ENCODE measurements around the gene EEF1A1. TPM values are rescaled to one million over a fixed set of nuclear protein-coding genes. Genes with fewer than 3 reads are reported as not detected.
A peak's percentile ranks its signal among the peaks of the same experiment; 100 is the strongest.
"Not testable (repeated sequence)": the region's sequence is repeated elsewhere in the genome, so short reads cannot be mapped to it uniquely, and the experiment has no call there.

EEF1A1 gene
- total RNA-seq, result 1,000 to 10,000 TPM; 2,654 to 8,743 (median 5,443) TPM

GRCh38 chr6:73520688-73521350, at the start of gene EEF1A1:
EEF1A1 (minus strand) TSS chr6:73521032; CDS start chr6:73520026, 1,006 bp downstream.
- Histone ChIP-seq H3K4me3 (peak within 1 kb of the TSS; percentile 78 to 95 (median 79)), H3K36me3 (peaks cover 0 to 22% (median 7%) of the 10 kb centered on the region in 4 donors), H3K27me3 (no peaks in the 10 kb centered on the region), H3K9me3 (no peaks in the 10 kb centered on the region), H3K27ac (peak within 1 kb of the TSS; percentile 97 to 100 (median 99)), H3K4me1 (peaks cover 17 to 56% (median 35%) of the 10 kb centered on the region in 4 donors)
- 0% methylated on average over 52 of the region's 53 CpGs; no CpG with 5 or more reads in 1 of the 2 donors for WGBS, 2 donors (ENCODE audit: low coverage in 1 of 2)
- TF ChIP-seq POLR2A (IDR thresholded peaks at IDR 0.05) (peak; percentile 100), POLR2AphosphoS5 (IDR thresholded peaks at IDR 0.05) (peak; percentile 100), EP300 (IDR thresholded peaks at IDR 0.05; ENCODE audit: low read depth) (peak; percentile 83)
- TF ChIP-seq, protein P1, sequence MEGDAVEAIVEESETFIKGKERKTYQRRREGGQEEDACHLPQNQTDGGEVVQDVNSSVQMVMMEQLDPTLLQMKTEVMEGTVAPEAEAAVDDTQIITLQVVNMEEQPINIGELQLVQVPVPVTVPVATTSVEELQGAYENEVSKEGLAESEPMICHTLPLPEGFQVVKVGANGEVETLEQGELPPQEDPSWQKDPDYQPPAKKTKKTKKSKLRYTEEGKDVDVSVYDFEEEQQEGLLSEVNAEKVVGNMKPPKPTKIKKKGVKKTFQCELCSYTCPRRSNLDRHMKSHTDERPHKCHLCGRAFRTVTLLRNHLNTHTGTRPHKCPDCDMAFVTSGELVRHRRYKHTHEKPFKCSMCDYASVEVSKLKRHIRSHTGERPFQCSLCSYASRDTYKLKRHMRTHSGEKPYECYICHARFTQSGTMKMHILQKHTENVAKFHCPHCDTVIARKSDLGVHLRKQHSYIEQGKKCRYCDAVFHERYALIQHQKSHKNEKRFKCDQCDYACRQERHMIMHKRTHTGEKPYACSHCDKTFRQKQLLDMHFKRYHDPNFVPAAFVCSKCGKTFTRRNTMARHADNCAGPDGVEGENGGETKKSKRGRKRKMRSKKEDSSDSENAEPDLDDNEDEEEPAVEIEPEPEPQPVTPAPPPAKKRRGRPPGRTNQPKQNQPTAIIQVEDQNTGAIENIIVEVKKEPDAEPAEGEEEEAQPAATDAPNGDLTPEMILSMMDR (IDR thresholded peaks at IDR 0.05), result no peak
- intact Hi-C loops (cut with DNase I; ENCODE audit: low total_unique reads), result loop anchor here (10.0 kb wide), 1 partner anchor 64 kb away; no protein-coding TSS in a partner anchor
- peak; percentile 100 for DNase-seq
- in situ Hi-C loops (cut with MboI; ENCODE audit: low pct_ligation_motif_present in 1 of 4, low pct_unique_long_range_greater_than_20kb in 1 of 4, low sequenced_read_pairs in 3 of 4), result loop anchor here in 3 of 4 donors (10.0 to 25.0 kb wide), 2 partner anchors 54 to 91 kb away; no protein-coding TSS in a partner anchor

DNA sequence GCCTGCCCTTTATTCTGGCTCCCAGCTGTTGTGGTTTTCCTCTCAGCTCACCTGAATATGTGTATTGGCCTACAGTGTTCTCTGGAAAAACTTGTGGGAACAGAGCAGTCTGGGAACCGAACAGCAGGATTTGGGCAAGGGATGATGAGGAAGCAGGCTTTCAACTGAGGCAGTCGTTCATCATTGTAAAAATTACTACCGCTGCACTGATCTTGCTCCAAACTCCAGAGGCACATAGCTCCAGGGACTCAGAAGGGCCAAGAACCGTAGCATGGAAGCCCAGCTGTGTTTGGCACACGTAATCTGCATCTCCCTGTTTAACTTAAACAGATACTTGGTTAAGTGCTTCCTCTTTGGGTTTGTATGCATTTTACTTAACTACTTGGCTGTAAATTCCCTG, 48.3 kb upstream of the EEF1A1 start:
- Histone ChIP-seq H3K4me3 (no peak overlapping the region), H3K27me3 (no peaks in the 10 kb centered on the region), H3K27ac (no peak overlapping the region), H3K9me3 (no peaks in the 10 kb centered on the region), H3K4me1 (peaks cover 0 to 9% (median 6%) of the 10 kb centered on the region in 4 donors), H3K36me3 (no peaks in the 10 kb centered on the region)
- WGBS, 2 donors (ENCODE audit: low coverage in 1 of 2), result 46 to 86% methylated on average over 1 to 5 of the region's 5 CpGs
- DNase-seq, result no peak
- in situ Hi-C loops (cut with MboI; ENCODE audit: low pct_ligation_motif_present in 1 of 4, low pct_unique_long_range_greater_than_20kb in 1 of 4, low sequenced_read_pairs in 3 of 4), result no loop called here
- TF ChIP-seq POLR2A (IDR thresholded peaks at IDR 0.05) (no peak), EP300 (IDR thresholded peaks at IDR 0.05; ENCODE audit: low read depth) (no peak), POLR2AphosphoS5 (IDR thresholded peaks at IDR 0.05) (no peak)
- TF ChIP-seq, protein P1 (IDR thresholded peaks at IDR 0.05), result no peak
- intact Hi-C loops (cut with DNase I; ENCODE audit: low total_unique reads), result no loop called here

GRCh38 chr6:73566954-73567591, 46.2 kb upstream of the EEF1A1 start:
- Histone ChIP-seq H3K9me3 (no peaks in the 10 kb centered on the region), H3K4me1 (peaks cover 0 to 9% (median 6%) of the 10 kb centered on the region in 4 donors), H3K36me3 (no peaks in the 10 kb centered on the region), H3K4me3 (peak overlapping the region in 1 of 4 donors; percentile 14), H3K27me3 (no peaks in the 10 kb centered on the region), H3K27ac (peak overlapping the region; percentile 62 to 74 (median 64))
- WGBS, 2 donors (ENCODE audit: low coverage in 1 of 2), result 34 to 50% methylated on average over 1 to 8 of the region's 8 CpGs
- TF ChIP-seq POLR2AphosphoS5 (IDR thresholded peaks at IDR 0.05), result peak in 1 of 3 donors; percentile 65
- TF ChIP-seq, protein P1 (IDR thresholded peaks at IDR 0.05), result no peak
- in situ Hi-C loops (cut with MboI; ENCODE audit: low pct_ligation_motif_present in 1 of 4, low pct_unique_long_range_greater_than_20kb in 1 of 4, low sequenced_read_pairs in 3 of 4) (no loop called here), intact Hi-C loops (cut with DNase I; ENCODE audit: low total_unique reads) (no loop called here)
- peak; percentile 86 for DNase-seq

DNA sequence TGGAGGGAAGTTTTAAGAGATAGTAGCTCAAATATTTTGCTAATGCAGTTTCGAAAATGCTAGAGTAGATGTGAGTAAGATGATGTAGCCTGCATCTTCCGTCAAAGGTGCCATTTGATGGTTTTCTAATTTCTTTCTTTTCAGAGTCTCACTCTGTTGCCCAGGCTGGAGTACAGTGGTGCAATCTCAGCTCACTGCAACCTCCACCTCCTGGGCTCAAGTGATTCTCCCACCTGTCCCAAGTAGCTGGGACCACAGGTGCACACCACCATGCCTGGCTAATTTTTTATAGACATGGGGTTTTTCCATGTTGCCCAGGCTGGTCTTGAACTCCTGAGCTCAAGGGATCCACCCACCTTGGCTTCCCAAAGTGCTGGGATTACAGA, 45.6 kb upstream of the EEF1A1 start:
- DNase-seq; H3K4me1 ChIP-seq; H3K9me3 ChIP-seq; H3K36me3 ChIP-seq; H3K27me3 ChIP-seq; in situ Hi-C loops (cut with MboI; ENCODE audit: low pct_ligation_motif_present in 1 of 4, low pct_unique_long_range_greater_than_20kb in 1 of 4, low sequenced_read_pairs in 3 of 4); intact Hi-C loops (cut with DNase I; ENCODE audit: low total_unique reads); H3K4me3 ChIP-seq: not testable (repeated sequence)
- peak overlapping the region; percentile 38 to 74 (median 64) for H3K27ac ChIP-seq
- 92 to 100% methylated on average over 2 of the region's 2 CpGs for WGBS, 2 donors (ENCODE audit: low coverage in 1 of 2)

Measured in transverse colon (tissue), 4 donors.